ENCODE measurements around the gene ITGAL.

DNA sequence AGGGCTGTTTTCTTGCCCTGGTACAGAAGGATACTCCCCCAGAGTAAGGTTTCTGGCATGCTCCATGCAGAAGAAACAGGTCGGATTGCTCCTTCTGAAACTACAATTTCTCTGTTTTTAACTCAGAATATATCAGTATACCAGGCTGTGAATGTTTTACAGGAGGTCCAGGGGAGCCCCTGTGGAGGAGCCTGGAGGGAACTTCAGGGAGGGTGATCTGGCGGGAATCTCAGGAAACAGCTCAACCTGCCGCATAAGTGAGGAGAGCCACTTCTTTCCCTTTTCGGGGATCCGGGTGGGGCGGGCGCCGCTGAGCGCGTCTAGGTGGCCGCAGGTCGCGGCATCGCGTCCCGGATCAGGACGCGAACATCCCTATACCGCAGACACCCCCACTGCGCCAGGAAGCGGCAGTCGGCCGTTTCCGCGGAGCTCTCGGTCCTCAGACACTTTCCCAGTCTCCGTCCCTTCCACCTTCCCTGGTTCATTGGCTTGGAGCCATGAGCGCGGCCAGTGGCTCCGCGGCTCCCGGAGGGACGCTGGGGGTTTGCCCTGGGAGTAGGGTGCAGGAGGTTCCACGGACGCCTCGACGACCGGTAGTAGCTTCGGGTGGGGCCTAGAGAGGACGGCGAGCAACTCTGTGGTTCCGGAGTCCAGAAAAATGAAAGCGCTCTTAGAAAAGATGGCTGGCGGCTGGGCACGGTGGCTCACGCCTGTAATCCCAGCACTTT, 88.7 kb downstream of the ITGAL start:
- no peak for TF ChIP-seq POLR2A (IDR thresholded peaks at IDR 0.05)
- TF ChIP-seq, protein P1, sequence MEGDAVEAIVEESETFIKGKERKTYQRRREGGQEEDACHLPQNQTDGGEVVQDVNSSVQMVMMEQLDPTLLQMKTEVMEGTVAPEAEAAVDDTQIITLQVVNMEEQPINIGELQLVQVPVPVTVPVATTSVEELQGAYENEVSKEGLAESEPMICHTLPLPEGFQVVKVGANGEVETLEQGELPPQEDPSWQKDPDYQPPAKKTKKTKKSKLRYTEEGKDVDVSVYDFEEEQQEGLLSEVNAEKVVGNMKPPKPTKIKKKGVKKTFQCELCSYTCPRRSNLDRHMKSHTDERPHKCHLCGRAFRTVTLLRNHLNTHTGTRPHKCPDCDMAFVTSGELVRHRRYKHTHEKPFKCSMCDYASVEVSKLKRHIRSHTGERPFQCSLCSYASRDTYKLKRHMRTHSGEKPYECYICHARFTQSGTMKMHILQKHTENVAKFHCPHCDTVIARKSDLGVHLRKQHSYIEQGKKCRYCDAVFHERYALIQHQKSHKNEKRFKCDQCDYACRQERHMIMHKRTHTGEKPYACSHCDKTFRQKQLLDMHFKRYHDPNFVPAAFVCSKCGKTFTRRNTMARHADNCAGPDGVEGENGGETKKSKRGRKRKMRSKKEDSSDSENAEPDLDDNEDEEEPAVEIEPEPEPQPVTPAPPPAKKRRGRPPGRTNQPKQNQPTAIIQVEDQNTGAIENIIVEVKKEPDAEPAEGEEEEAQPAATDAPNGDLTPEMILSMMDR (IDR thresholded peaks at IDR 0.05): no peak
